Glutamatergic neuron (in vitro differentiated cells): Measurements from ENCODE around the gene ANO6. TPM values are rescaled to one million over a fixed set of nuclear protein-coding genes. Genes with fewer than 3 reads are reported as not detected.

Experiments
- DNase-seq: peaks from one replicate; pipeline ENCODE4 v3.0.0; 2022
- H3K27ac Mint-ChIP-seq: one replicate; pipeline ENCODE4 v1.8.0; 2020; ENCODE audit warnings: mild to moderate bottlenecking, mixed read lengths, inconsistent platforms; ENCODE audit not compliant: unreplicated experiment
- H3K27me3 Mint-ChIP-seq: one replicate; pipeline ENCODE4 v1.8.0; 2020; ENCODE audit warnings: mild to moderate bottlenecking, moderate library complexity, mixed read lengths, inconsistent platforms; ENCODE audit not compliant: unreplicated experiment
- H3K36me3 Mint-ChIP-seq: one replicate; pipeline ENCODE4 v1.8.0; 2020; ENCODE audit warnings: mild to moderate bottlenecking, mixed read lengths, inconsistent platforms; ENCODE audit not compliant: unreplicated experiment
- H3K4me1 Mint-ChIP-seq: one replicate; pipeline ENCODE4 v1.8.0; 2020; ENCODE audit warnings: mild to moderate bottlenecking, low read depth, mixed read lengths, inconsistent platforms; ENCODE audit not compliant: unreplicated experiment
- H3K4me3 Mint-ChIP-seq: one replicate; pipeline ENCODE4 v1.8.0; 2020; ENCODE audit warnings: mild to moderate bottlenecking, mixed read lengths, inconsistent platforms; ENCODE audit not compliant: unreplicated experiment
- H3K9me3 Mint-ChIP-seq: one replicate; pipeline ENCODE4 v1.8.0; 2020; ENCODE audit warnings: mild to moderate bottlenecking, moderate library complexity, mixed read lengths, inconsistent platforms; ENCODE audit not compliant: unreplicated experiment
- total RNA-seq: library from RNA; stranded (reverse); fragmentation: NEBNext Ultra II Directional; extraction: Animal tissue kit (Norgen Biotek cat#: 25700); gene quantifications from one replicate; pipeline ENCODE4 v1.2.1, GENCODE V29; 2021; ENCODE audit not compliant: unreplicated experiment
- TF ChIP-seq, protein P1 (sequence below): fragments of 200-600 bp; sonication (generic); IDR thresholded peaks from one replicate; pipeline ENCODE4 v1.5.0; 2021; ENCODE audit not compliant: partially characterized antibody, unreplicated experiment

The ANO6 gene
- total RNA-seq, 1 donor from 2014 or later = 35.9 TPM

GRCh38 chr12:45269412-45269751, 53.5 kb downstream of the ANO6 start:
- H3K27ac Mint-ChIP-seq = no peak overlapping the region
- TF ChIP-seq, protein P1, sequence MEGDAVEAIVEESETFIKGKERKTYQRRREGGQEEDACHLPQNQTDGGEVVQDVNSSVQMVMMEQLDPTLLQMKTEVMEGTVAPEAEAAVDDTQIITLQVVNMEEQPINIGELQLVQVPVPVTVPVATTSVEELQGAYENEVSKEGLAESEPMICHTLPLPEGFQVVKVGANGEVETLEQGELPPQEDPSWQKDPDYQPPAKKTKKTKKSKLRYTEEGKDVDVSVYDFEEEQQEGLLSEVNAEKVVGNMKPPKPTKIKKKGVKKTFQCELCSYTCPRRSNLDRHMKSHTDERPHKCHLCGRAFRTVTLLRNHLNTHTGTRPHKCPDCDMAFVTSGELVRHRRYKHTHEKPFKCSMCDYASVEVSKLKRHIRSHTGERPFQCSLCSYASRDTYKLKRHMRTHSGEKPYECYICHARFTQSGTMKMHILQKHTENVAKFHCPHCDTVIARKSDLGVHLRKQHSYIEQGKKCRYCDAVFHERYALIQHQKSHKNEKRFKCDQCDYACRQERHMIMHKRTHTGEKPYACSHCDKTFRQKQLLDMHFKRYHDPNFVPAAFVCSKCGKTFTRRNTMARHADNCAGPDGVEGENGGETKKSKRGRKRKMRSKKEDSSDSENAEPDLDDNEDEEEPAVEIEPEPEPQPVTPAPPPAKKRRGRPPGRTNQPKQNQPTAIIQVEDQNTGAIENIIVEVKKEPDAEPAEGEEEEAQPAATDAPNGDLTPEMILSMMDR = no peak

GRCh38 chr12:45270951-45271350, 55.1 kb downstream of the ANO6 start:
- Mint-ChIP-seq H3K4me3 (no peak overlapping the region), H3K9me3 (no peaks in the 10 kb centered on the region), H3K4me1 (peaks cover 6% of the 10 kb centered on the region), H3K27ac (no peak overlapping the region), H3K36me3 (no peaks in the 10 kb centered on the region), H3K27me3 (no peaks in the 10 kb centered on the region)
- TF ChIP-seq, protein P1 = no peak
- DNase-seq = no peak

More at GRCh38 chr12:45269412-45269751, 53.5 kb downstream of the ANO6 start:
- Mint-ChIP-seq H3K36me3 (no peaks in the 10 kb centered on the region), H3K4me3 (no peak overlapping the region), H3K27me3 (no peaks in the 10 kb centered on the region), H3K4me1 (peaks cover 6% of the 10 kb centered on the region), H3K9me3 (no peaks in the 10 kb centered on the region)
- no peak for DNase-seq

- no peaks in the 10 kb centered on the region for H3K9me3 Mint-ChIP-seq
- H3K4me1 Mint-ChIP-seq = peaks cover 6% of the 10 kb centered on the region
These were observed 57.9 kb downstream of the ANO6 start for GRCh38 chr12:45273717-45274271.

DNA sequence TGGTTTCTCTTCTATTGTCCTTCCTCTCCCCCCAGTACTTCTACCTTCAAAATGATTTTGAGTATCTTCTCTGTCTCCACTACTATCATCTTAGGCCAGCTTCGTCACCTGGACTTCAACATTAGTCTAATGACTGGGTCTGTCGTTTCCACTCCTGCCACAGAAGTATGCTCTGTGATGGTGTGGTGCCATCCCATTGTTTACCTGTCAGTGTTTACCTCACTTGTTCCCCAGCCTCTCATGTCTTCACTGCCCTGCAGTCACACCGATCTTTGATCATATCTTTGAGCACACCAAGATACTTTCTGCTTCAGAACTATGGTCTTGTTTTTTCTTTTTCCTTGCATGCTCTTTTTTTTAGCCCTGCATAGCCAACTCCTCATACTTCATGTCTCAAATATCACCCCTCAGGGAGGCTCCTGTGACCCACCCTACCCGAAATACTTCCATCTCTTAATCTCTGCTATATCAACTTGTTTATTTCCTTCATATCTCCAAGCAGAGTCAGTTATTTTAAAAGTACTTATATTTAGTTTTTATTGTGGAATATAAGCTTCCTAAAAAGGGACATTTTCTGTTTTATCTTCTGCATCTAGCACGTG, 60.4 kb downstream of the ANO6 start:
- no peaks in the 10 kb centered on the region for H3K9me3 Mint-ChIP-seq
- no peaks in the 10 kb centered on the region for H3K27me3 Mint-ChIP-seq
- H3K36me3 Mint-ChIP-seq = no peaks in the 10 kb centered on the region
- TF ChIP-seq, protein P1 = no peak
- no peak for DNase-seq
- H3K4me3 Mint-ChIP-seq = no peak overlapping the region
- H3K4me1 Mint-ChIP-seq = no peaks in the 10 kb centered on the region
- H3K27ac Mint-ChIP-seq = no peak overlapping the region

More at GRCh38 chr12:45273717-45274271, 57.9 kb downstream of the ANO6 start:
- TF ChIP-seq, protein P1 = no peak
- Mint-ChIP-seq H3K27ac (no peak overlapping the region), H3K27me3 (no peaks in the 10 kb centered on the region), H3K4me3 (no peak overlapping the region), H3K36me3 (no peaks in the 10 kb centered on the region)
- no peak for DNase-seq

DNA sequence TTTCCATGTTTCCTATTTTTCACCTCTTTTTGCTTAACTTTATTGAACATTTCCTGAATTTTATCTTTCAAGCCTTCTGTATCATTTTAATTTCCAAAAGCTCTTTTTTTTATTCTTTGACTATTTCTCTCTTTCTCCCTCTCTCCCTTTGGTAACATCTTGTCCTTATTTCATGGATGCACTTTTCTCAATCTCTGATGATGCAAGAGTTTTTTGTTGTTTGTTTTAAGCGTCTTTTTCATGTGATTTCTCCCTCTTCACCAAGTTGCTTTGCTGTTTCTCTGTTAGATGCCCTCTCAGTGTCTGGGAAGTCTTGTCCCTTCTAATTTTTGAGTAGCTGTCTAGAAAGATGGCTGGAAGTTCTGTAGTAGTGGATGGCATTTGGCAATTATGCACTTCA, 62.6 kb downstream of the ANO6 start:
- Mint-ChIP-seq H3K27me3 (peaks cover 1% of the 10 kb centered on the region), H3K27ac (no peak overlapping the region), H3K9me3 (peaks cover 2% of the 10 kb centered on the region), H3K4me3 (no peak overlapping the region), H3K36me3 (no peaks in the 10 kb centered on the region), H3K4me1 (peaks cover 4% of the 10 kb centered on the region)
- TF ChIP-seq, protein P1 = no peak
- DNase-seq = no peak
